Activated T-cell treated with anti-CD3 and anti-CD28 coated beads, Interleukin-2, amount 50 U/mL, for 4 hours (primary cell): Measurements from ENCODE around the gene HGFAC. TPM values are rescaled to one million over a fixed set of nuclear protein-coding genes. Genes with fewer than 3 reads are reported as not detected.

Source experiments
- ATAC-seq, 2 donors: fragments of 200-7000 bp; cut with Tn5 transposase; one replicate each; pipeline ENCODE4 v1.10.0; 2021
- DNase-seq: peaks from one replicate; pipeline ENCODE4 v3.0.0-alpha.2; 2020
- H3K27me3 Mint-ChIP-seq: one replicate; pipeline ENCODE4 v1.8.0; 2021; ENCODE audit warnings: low read depth, mixed read lengths
- H3K36me3 Mint-ChIP-seq: one replicate; pipeline ENCODE4 v1.8.0; 2022; ENCODE audit warnings: mixed read lengths; ENCODE audit not compliant: insufficient read depth
- H3K4me1 Mint-ChIP-seq: one replicate; pipeline ENCODE4 v1.8.0; 2021; ENCODE audit warnings: low read depth, mixed read lengths
- H3K4me3 Mint-ChIP-seq: one replicate; pipeline ENCODE4 v1.8.0; 2021; ENCODE audit warnings: mild to moderate bottlenecking, moderate library complexity, mixed read lengths
- H3K9me3 Mint-ChIP-seq: one replicate; pipeline ENCODE4 v1.8.0; 2021; ENCODE audit warnings: mixed read lengths
- total RNA-seq, 3 donors: library from RNA; stranded (reverse); gene quantifications; one replicate each; pipeline ENCODE4 v1.2.1, GENCODE V29; 2021

Gene HGFAC
- under 1 TPM in 1 of 3 donors, not detected in 2; 0.11 TPM for total RNA-seq

DNA sequence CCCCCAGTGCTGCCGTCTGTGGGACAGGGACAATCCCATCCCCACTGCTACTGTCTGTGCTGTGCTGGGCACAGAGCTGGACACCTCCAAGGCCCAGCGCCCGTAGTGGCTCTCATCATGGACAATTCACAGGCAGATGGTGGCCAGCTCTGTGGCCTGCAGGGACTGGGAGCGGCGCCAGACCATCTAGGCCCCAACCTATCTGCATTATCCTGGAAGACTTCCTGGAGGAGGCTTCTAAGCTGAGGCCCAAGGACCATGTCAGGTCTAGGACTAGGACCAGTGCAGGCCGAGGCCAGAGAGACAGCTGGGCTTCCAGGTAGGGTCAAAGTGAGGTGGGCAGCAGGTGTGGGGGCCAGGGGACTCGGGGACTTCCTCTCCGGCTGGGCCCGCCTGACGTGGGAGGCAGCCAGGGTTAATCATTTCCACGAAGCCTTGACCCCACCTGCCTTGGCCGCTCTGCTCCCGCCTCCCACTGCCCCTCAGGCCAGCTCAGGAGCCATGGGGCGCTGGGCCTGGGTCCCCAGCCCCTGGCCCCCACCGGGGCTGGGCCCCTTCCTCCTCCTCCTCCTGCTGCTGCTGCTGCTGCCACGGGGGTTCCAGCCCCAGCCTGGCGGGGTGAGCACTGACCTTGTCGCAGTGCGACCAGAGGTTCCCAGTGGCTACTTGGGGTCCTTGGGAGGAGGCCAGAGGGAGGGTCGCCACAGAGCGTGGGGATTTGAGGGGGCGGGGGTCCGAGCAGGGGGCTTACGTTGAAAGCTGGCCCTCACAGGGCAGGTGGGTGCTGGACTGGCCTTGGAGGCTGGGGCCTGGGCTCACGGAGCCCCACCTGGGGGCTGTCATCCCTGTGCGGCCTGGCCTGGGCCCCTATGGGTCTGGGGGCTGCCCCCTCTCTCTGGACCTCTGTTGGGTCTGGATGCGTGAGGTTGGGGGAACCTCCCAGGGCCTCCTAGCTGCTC, at the start of gene HGFAC:
TSS of gene HGFAC (plus strand) at position 468 of the 959 bp plus-strand sequence. CDS start at position 502, 34 bp downstream.
- H3K4me3 Mint-ChIP-seq: no peak within 1 kb of the TSS

DNA sequence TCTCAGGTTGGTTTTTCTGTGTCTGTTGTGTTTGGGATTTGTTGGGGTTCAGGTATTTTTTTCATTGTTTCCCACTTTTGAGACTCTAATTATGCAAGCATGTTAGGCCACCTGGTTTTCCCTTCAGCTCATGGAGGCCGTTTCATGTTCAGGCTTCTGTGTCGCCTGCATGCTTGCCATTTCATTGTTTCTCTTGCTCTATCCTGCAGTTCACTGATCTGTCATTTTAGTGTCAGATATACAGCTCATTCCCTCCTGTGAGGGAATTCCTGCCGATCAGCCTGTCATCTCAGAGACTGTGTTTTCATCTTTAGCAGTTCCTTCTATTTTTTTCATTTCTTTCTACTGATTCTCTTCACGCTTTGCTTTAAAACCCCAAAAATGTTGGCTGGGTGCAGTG, 49.4 kb upstream of the HGFAC start:
- Mint-ChIP-seq H3K4me3 (no peak overlapping the region), H3K9me3 (peaks cover 6% of the 10 kb centered on the region), H3K4me1 (peaks cover 9% of the 10 kb centered on the region), H3K36me3 (peaks cover 2% of the 10 kb centered on the region), H3K27me3 (no peaks in the 10 kb centered on the region)
- DNase-seq (no peak), ATAC-seq (no peak)

More for the DNA sequence above, at the start of gene HGFAC:
- Mint-ChIP-seq H3K4me1 (no peaks in the 10 kb centered on the region), H3K27me3 (no peaks in the 10 kb centered on the region), H3K36me3 (no peaks in the 10 kb centered on the region), H3K9me3 (no peaks in the 10 kb centered on the region)
- no peak for DNase-seq
- no peak for ATAC-seq

DNA sequence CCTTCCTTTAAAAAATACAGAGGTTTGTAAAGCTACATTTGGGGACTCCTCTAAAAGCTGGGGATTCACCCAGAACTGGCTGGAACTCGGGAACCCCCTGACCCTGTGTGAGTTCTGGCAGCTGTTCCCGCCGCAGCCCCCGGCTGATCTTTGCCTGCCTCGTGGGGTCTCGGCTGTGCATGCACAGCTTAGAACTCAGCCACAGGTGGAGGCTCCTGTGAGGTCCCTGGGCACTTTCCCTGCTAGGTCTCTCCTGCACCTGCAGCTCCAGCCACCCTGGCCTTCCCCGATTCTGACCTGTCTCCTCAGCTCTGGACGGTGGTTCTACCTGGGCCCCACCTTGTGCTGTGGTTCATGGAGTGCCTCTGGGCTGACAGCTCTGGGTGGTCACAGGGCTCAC, 48.6 kb upstream of the HGFAC start:
- Mint-ChIP-seq H3K9me3 (peaks cover 6% of the 10 kb centered on the region), H3K4me3 (no peak overlapping the region), H3K36me3 (peaks cover 2% of the 10 kb centered on the region), H3K4me1 (peaks cover 6% of the 10 kb centered on the region), H3K27me3 (no peaks in the 10 kb centered on the region)
- DNase-seq (no peak), ATAC-seq (no peak)

DNA sequence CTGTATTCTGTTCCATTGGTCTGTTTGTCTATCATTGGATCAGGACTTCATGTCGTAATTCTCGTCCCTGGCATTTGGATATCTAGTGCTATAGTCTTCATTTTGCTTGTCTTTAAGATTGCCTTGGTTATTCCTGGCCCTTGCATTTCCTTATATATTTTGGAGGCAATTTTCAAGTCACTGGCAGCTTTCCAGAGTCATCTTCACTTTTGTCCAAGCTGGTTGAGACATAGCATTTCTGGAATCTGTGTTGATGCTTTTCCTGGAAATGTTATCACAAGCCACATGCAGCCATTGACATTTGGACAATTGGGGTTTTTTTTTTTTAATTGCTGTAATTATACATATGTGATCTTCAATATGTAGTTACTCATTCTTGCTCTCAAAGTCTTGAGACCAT, 45.2 kb upstream of the HGFAC start:
- Mint-ChIP-seq H3K4me3 (no peak overlapping the region), H3K27me3 (no peaks in the 10 kb centered on the region), H3K9me3 (peaks cover 6% of the 10 kb centered on the region), H3K36me3 (peaks cover 2% of the 10 kb centered on the region), H3K4me1 (no peaks in the 10 kb centered on the region)
- DNase-seq: no peak
- ATAC-seq: no peak

DNA sequence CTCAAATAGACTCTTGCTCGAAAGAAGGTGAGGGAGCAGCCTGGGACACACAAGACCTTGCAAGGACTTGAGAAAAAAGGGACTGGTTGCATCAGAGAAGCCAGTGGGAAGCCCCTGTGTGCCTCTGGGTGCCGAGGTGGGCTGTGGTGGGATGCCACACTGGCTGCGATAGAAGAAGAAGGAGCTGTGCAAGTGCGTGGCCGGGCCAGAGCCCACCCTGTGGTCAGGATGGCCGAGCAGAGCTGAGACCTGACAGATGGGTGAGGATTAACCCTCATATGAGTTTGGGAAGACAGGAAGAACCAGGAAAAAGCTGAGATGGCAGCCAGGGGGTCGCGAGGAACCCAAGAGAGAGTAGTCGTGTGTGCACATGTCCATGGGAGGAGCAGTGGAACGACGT, 44.6 kb upstream of the HGFAC start:
- no peak for ATAC-seq
- DNase-seq: no peak
- peaks cover 2% of the 10 kb centered on the region for H3K36me3 Mint-ChIP-seq
- peaks cover 6% of the 10 kb centered on the region for H3K9me3 Mint-ChIP-seq
- no peaks in the 10 kb centered on the region for H3K4me1 Mint-ChIP-seq
- H3K4me3 Mint-ChIP-seq: no peak overlapping the region
- H3K27me3 Mint-ChIP-seq: no peaks in the 10 kb centered on the region

DNA sequence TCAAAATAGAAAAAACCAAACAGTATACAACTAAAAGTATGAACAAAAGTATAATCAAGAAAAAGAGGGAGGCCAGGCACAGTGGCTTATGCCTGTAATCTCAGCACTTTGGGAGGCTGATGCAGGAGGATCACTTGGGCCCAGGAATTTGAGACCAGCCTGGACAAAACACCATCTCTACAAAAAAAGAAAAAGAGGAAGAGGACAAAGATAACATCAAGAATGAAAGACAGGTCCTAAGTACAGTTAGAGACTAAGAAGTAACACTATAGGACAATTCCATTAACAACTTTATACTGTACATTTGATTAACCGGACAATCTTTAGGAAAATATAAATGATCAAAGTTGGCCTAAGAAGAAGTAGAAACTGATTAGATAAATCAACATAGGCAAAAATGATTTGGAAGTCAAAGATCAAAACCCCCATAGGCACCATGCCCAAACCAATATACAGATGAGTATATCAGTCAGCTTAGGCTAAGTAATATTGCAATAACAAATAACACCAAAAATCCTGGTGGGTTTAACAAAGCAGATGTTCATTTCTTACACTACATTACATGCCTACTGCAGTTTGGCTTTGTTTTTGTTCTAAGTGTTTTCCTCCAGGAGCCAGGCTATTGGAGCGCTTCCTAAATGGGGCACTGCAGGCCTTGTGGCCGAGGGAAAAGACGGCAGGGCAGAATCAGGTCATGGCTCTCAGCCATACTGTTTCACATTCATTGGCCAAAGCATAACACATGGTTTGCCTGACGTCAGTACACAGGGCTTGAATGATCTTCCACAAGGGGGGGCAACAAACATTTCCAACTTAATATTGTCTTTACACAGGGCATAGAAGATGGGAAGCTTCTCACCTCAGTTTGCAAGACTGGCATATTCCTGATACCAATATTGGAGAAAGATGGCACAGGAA, 42.2 kb upstream of the HGFAC start:
- ATAC-seq (no peak), DNase-seq (no peak)
- Mint-ChIP-seq H3K27me3 (no peaks in the 10 kb centered on the region), H3K4me1 (no peaks in the 10 kb centered on the region), H3K9me3 (peaks cover 6% of the 10 kb centered on the region), H3K4me3 (no peak overlapping the region), H3K36me3 (peaks cover 2% of the 10 kb centered on the region)

DNA sequence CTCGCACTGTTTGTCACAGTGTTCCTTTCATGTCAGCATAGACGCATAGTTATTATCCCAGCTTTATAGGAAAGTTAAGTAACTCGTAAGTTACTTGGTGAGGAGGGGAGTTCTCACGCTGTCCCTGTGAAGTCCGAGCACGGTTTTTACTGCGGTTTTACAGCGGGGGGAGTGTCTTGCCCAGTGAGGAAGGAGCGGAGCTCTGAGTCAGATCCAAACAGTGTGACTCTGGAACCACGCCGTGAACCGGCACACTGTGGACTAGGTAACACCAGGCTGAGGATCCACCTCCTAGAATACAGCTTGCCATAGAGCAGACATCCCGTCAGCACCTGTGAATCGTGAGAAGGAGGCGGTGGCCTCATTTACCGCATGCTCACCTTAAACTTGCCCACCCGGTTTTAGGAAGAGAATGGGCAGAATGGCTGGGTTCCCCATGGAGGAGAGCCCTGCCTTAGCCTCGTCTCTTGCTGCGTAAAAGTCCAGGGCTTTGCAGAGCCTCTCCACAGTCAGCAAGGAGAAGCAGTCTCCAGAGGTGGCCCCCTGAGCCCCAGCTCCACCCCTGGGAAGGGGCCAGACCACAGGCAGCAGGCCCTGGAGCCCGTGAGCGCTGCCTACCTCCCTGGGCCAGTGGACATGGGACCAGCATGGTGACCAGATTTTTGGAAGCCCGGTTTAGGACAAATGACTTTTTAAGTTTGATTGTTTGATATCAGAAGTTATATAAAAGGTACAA, 40.2 kb upstream of the HGFAC start:
- no peak overlapping the region for H3K4me3 Mint-ChIP-seq
- H3K9me3 Mint-ChIP-seq: peaks cover under 1% of the 10 kb centered on the region
- H3K4me1 Mint-ChIP-seq: no peaks in the 10 kb centered on the region
- ATAC-seq (no peak), DNase-seq (no peak)
- H3K36me3 Mint-ChIP-seq: no peaks in the 10 kb centered on the region
- H3K27me3 Mint-ChIP-seq: no peaks in the 10 kb centered on the region

DNA sequence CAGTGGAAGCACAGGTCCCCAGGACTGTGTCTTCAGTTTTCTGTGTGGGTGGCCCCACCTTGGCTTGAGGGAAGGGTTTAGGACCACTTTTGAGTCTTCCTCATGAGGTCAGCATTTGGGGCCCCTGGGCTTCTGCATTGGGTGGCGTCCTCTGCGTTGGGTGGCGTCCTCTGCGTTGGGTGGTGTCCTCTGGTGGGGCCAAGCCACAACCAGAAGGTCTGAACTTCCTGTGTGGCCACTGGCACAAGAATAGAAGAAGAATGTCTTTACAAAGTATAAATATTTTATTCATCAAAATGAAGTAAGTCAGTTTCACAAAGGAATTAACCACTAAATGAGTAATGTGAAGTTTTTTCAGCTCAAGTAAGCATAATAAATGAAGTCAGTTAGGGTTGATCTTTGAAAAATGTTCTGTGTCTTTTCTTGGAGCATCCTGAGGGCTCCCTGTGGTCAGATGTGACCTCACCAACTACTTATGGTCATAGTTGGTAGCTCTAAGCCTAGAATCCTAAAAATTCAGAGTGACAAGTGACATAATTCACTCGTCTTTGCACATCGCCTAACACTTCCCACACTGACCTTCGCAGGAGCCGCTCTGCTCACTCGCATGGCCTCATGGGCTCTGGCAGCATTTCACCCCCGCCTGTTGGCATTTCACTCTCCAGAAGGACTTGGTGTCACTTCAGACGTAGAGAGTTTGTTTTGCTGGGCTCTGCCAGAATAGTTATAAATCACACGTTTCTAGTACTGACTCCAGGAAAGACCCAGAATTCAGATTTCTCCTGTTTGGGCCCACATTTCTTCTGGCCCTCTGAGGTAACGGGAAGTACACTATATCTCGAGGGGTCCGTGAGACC, 39.0 kb upstream of the HGFAC start:
- no peaks in the 10 kb centered on the region for H3K36me3 Mint-ChIP-seq
- H3K4me1 Mint-ChIP-seq: no peaks in the 10 kb centered on the region
- DNase-seq (no peak), ATAC-seq (no peak)
- no peaks in the 10 kb centered on the region for H3K27me3 Mint-ChIP-seq
- H3K9me3 Mint-ChIP-seq: no peaks in the 10 kb centered on the region
- H3K4me3 Mint-ChIP-seq: no peak overlapping the region

DNA sequence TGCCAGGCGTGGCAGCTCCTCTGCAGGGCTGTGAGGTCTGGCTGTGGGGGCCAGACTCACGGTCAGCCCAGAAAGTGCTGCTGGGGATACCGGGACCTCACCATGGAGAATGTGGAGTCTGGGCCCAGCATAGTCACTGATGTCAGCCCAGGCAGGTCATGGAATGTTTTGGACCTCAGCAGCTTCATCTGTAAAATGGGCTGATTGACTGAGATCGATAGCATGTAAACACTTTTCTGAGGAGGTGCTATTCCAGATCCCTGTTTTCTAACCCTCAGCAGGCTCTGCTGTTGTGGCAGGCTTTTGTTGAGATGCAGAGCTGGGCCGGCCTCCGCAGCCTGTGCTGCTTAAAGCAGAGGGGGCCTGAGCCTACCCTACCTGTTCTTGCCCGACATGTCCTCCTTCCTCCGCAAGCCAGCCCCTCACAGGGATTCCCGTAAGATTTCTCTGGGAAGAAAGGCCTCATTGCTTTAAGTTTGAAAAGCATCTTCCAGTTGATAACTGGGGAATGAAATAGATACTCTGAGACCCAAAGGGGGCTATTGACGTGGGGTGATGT, 38.3 kb upstream of the HGFAC start:
- H3K27me3 Mint-ChIP-seq: no peaks in the 10 kb centered on the region
- no peaks in the 10 kb centered on the region for H3K9me3 Mint-ChIP-seq
- H3K4me3 Mint-ChIP-seq: no peak overlapping the region
- H3K4me1 Mint-ChIP-seq: no peaks in the 10 kb centered on the region
- ATAC-seq: no peak
- H3K36me3 Mint-ChIP-seq: no peaks in the 10 kb centered on the region
- DNase-seq: no peak

DNA sequence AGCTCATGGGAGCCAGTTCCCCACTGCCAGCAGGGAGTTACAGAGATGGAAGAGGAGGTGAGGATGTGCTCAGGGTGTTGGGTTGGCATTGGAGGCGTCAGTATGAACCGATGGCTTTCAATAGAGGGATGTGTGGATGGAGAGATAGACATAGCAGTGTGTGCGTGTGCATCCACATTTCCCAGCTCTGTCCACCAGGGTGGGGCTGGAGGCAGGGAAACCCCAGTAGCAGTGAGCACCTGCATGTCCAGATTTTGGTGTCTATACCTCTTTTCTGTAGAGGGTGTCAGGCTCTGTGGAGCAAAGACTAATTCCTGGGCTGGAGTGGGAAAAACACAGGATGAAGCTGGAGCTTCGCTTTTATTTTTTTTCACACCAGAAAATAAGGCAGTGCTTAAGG, 37.2 kb upstream of the HGFAC start:
- DNase-seq (no peak), ATAC-seq (no peak)
- H3K36me3 Mint-ChIP-seq: no peaks in the 10 kb centered on the region
- H3K4me3 Mint-ChIP-seq: no peak overlapping the region
- no peaks in the 10 kb centered on the region for H3K27me3 Mint-ChIP-seq
- H3K4me1 Mint-ChIP-seq: no peaks in the 10 kb centered on the region
- no peaks in the 10 kb centered on the region for H3K9me3 Mint-ChIP-seq

DNA sequence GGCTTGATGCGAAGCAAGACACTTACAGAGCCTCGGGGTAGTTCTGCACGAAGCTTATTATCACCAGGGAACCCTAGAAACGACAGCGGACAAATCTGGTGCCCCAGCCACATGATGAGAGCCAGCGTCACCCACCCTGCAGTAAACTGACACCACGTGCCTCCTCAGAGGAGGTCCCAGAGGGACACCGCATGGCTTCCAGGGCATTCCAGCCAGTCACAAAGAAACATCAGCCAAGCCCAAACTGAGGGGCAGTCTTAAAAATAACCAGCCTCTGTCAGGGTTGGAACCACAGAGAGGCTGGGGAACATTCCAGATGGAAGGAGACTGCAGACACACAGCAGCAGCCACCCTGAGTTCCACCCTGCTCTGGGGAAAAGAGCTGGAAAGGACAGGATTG, 36.6 kb upstream of the HGFAC start:
- Mint-ChIP-seq H3K9me3 (no peaks in the 10 kb centered on the region), H3K4me3 (no peak overlapping the region), H3K4me1 (no peaks in the 10 kb centered on the region), H3K36me3 (no peaks in the 10 kb centered on the region), H3K27me3 (no peaks in the 10 kb centered on the region)
- ATAC-seq (no peak), DNase-seq (no peak)

DNA sequence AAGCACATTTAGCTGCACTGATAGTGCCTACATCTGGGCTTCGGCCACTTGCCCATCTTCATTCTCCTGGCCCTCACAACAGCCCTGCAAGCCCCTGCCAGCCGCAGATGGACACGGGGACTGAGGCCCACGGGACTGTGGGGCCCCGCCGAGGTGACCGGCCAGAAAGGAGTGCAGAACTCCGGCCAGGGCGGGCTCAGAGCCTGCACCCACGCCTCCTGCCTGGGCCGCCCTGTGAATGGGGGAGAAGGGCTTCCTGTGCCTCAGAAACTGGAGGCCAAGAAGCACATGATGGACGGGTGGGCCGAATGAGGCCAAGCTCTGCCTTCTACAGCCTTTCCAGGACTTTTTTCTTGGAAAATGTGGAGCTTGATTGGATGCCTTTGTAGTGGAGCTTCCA, 35.7 kb upstream of the HGFAC start:
- H3K36me3 Mint-ChIP-seq: no peaks in the 10 kb centered on the region
- no peaks in the 10 kb centered on the region for H3K27me3 Mint-ChIP-seq
- DNase-seq (no peak), ATAC-seq (no peak)
- H3K4me3 Mint-ChIP-seq: no peak overlapping the region
- H3K4me1 Mint-ChIP-seq: no peaks in the 10 kb centered on the region
- no peaks in the 10 kb centered on the region for H3K9me3 Mint-ChIP-seq

DNA sequence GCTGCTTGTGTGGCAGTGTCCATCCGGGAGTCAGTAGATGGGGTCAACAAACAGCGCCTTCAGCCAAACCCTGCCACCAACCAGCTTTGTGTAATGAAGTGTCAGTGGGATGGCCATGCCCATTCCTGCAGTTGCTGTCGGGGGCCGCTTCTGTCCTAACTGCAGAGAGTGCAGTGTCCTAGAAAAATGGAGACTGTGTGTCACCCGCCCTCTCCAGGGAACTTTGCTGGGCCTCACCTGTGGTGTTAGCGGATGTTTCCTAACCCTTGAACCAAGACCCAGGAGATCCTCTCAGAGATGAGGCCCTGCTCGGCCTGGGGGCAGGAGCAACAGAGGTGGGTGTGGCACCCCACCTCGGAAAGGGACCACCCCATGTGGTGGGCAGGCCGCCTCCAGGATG, 35.3 kb upstream of the HGFAC start:
- ATAC-seq: no peak
- Mint-ChIP-seq H3K4me1 (no peaks in the 10 kb centered on the region), H3K36me3 (no peaks in the 10 kb centered on the region), H3K27me3 (no peaks in the 10 kb centered on the region), H3K4me3 (no peak overlapping the region), H3K9me3 (no peaks in the 10 kb centered on the region)
- DNase-seq: no peak
